Liver (tissue), 5 donors: Measurements from ENCODE around the gene CLASRP. TPM values are rescaled to one million over a fixed set of nuclear protein-coding genes. Genes with fewer than 3 reads are reported as not detected.

Experiments used
- polyA plus RNA-seq, 2 donors: library from polyadenylated mRNA; stranded (reverse) in 1 of 2; unstranded in 1 of 2; fragments of 200-250 nt in 1 of 2; fragments of >200 nt in 1 of 2; fragmentation: Nextera tagmentation in 1 of 2; extraction: Ambion mirVana in 1 of 2; gene quantifications; one replicate each; pipeline versions ENCODE4 v1.2.1 to v1.2.3, GENCODE V29; 2013 to 2015
- small RNA-seq: library from RNA; depleted of rRNA; stranded (forward); fragments of <200 nt; gene quantifications from one replicate; pipeline ENCODE3, GENCODE V24; 2014
- total RNA-seq, 2 donors: library from RNA; depleted of rRNA; stranded (reverse); fragments of >200 nt; gene quantifications; one replicate each; pipeline ENCODE4 v1.2.3, GENCODE V29; 2014
- donor health status: healthy.
- donor health status: healthy.
- donor health status: healthy.

CLASRP gene
- total and polyA plus RNA-seq, 4 donors, result 9.0 to 44.3 (median 12.8) TPM

Small RNA genes within 50 kb of the gene (small RNA-seq; reads per million reads assigned to genes)
- gene RNU6-611P, result not detected

Other genes with a start within 250 kb of the CLASRP start
- 10 to 100 TPM; 15.1 to 87.4 TPM for gene BCAM, start 229.9 kb upstream of the CLASRP start, total RNA-seq
- 10 to 100 TPM; 10.5 to 23.1 TPM for gene BCAM, start 229.9 kb upstream of the CLASRP start, polyA plus RNA-seq
- gene NECTIN2, start 192.7 kb upstream of the CLASRP start, total RNA-seq, result 10 to 100 TPM; 49.4 to 54.9 TPM
- 10 to 100 TPM; 56.2 to 77.5 TPM for gene NECTIN2, start 192.7 kb upstream of the CLASRP start, polyA plus RNA-seq
- 10 to 100 TPM; 28.3 to 34.4 TPM for gene TOMM40, start 147.8 kb upstream of the CLASRP start, total RNA-seq
- 10 to 100 TPM; 27.0 to 33.0 TPM for gene TOMM40, start 147.8 kb upstream of the CLASRP start, polyA plus RNA-seq
- 1,000 to 10,000 TPM; 1,884 to 3,491 TPM for gene APOE, start 133.2 kb upstream of the CLASRP start, total RNA-seq
- gene APOE, start 133.2 kb upstream of the CLASRP start, polyA plus RNA-seq, result 1,000 to 10,000 TPM; 3,935 to 5,263 TPM
- 1,000 to 10,000 TPM in 1 of 2 donors, 100 to 1,000 TPM in 1; 612 to 1,996 TPM for gene APOC1, start 124.4 kb upstream of the CLASRP start, total RNA-seq
- gene APOC1, start 124.4 kb upstream of the CLASRP start, polyA plus RNA-seq, result over 10,000 TPM in 1 of 2 donors, 1,000 to 10,000 TPM in 1; 3,937 to 10,095 TPM
- gene APOC4, start 96.8 kb upstream of the CLASRP start, total RNA-seq, result 100 to 1,000 TPM in 1 of 2 donors, 1 to 10 TPM in 1; 1.0 to 131 TPM
- 100 to 1,000 TPM; 418 to 420 TPM for gene APOC4, start 96.8 kb upstream of the CLASRP start, polyA plus RNA-seq
- gene APOC2, start 93.0 kb upstream of the CLASRP start, total RNA-seq, result 1,000 to 10,000 TPM in 1 of 2 donors, 100 to 1,000 TPM in 1; 660 to 1,200 TPM
- gene APOC2, start 93.0 kb upstream of the CLASRP start, polyA plus RNA-seq, result 1,000 to 10,000 TPM; 2,878 to 3,399 TPM
- gene CLPTM1, start 83.7 kb upstream of the CLASRP start, total RNA-seq, result 10 to 100 TPM; 46.2 to 56.7 TPM
- 10 to 100 TPM; 35.8 to 94.5 TPM for gene CLPTM1, start 83.7 kb upstream of the CLASRP start, polyA plus RNA-seq
- gene RELB, start 37.6 kb upstream of the CLASRP start, total RNA-seq, result 1 to 10 TPM; 2.2 to 4.9 TPM
- 1 to 10 TPM; 1.4 to 3.1 TPM for gene RELB, start 37.6 kb upstream of the CLASRP start, polyA plus RNA-seq
- under 1 TPM; 0.17 to 0.42 TPM for gene ZNF296, start 37.4 kb downstream of the CLASRP start, total RNA-seq
- under 1 TPM in 1 of 2 donors, not detected in 1; 0.16 TPM for gene ZNF296, start 37.4 kb downstream of the CLASRP start, polyA plus RNA-seq
- 10 to 100 TPM; 10.0 to 16.2 TPM for gene GEMIN7, start 40.2 kb downstream of the CLASRP start, total RNA-seq
- 10 to 100 TPM; 22.7 to 25.2 TPM for gene GEMIN7, start 40.2 kb downstream of the CLASRP start, polyA plus RNA-seq
- gene PPP1R37, start 54.1 kb downstream of the CLASRP start, total RNA-seq, result 10 to 100 TPM in 1 of 2 donors, 1 to 10 TPM in 1; 9.8 to 10.4 TPM
- 1 to 10 TPM; 1.8 to 8.7 TPM for gene PPP1R37, start 54.1 kb downstream of the CLASRP start, polyA plus RNA-seq
- not detected for gene NKPD1, start 121.9 kb downstream of the CLASRP start, total RNA-seq
- not detected for gene NKPD1, start 121.9 kb downstream of the CLASRP start, polyA plus RNA-seq
- gene TRAPPC6A, start 139.2 kb downstream of the CLASRP start, total RNA-seq, result 10 to 100 TPM; 14.8 to 15.5 TPM
- 10 to 100 TPM; 41.7 to 52.2 TPM for gene TRAPPC6A, start 139.2 kb downstream of the CLASRP start, polyA plus RNA-seq
- 1 to 10 TPM; 2.7 to 4.6 TPM for gene BLOC1S3, start 139.7 kb downstream of the CLASRP start, total RNA-seq
- gene BLOC1S3, start 139.7 kb downstream of the CLASRP start, polyA plus RNA-seq, result 1 to 10 TPM; 4.1 to 4.3 TPM
- 1 to 10 TPM; 4.0 to 7.3 TPM for gene EXOC3L2, start 206.4 kb downstream of the CLASRP start, total RNA-seq
- 1 to 10 TPM; 1.3 to 4.2 TPM for gene EXOC3L2, start 206.4 kb downstream of the CLASRP start, polyA plus RNA-seq
- 1 to 10 TPM; 3.5 to 8.6 TPM for gene MARK4, start 212.2 kb downstream of the CLASRP start, total RNA-seq
- 10 to 100 TPM in 1 of 2 donors, 1 to 10 TPM in 1; 3.5 to 11.1 TPM for gene MARK4, start 212.2 kb downstream of the CLASRP start, polyA plus RNA-seq